Bronchus fibroblast of lung (primary cell): ENCODE results near the gene FLVCR2. TPM values are rescaled to one million over a fixed set of nuclear protein-coding genes. Genes with fewer than 3 reads are reported as not detected.

Experiments
- total RNA-seq: library from RNA; depleted of rRNA; stranded (reverse); fragments of >200 nt; gene quantifications from 2 replicates; pipeline ENCODE4 v1.2.3, GENCODE V29; 2015

The FLVCR2 gene
- 3.9 and 4.8 TPM in 2 replicates for total RNA-seq

GRCh38 chr14:75578102-75578785, at the start of gene FLVCR2:
Gene FLVCR2 (plus strand): TSS chr14:75578620. CDS start chr14:75578973, 353 bp downstream.

GRCh38 chr14:75660630-75661498, 82.4 kb downstream of the FLVCR2 start, which contains the start of the genes ERG28 and TTLL5:
Gene ERG28 (minus strand): TSS chr14:75660876. CDS start chr14:75657502, 3,374 bp downstream.
Gene TTLL5 (plus strand): TSS chr14:75661246. CDS start chr14:75663150, 1,904 bp downstream.

Other genes starting within 250 kb of the FLVCR2 start
- gene JDP2, start 150.6 kb upstream of the FLVCR2 start, total RNA-seq = 59.8 and 67.8 TPM in 2 replicates
- gene BATF, start 56.2 kb upstream of the FLVCR2 start, total RNA-seq = not detected in 2 replicates
- 31.7 and 33.0 TPM in 2 replicates for gene ERG28, start 82.3 kb downstream of the FLVCR2 start, total RNA-seq
- 17.1 and 18.5 TPM in 2 replicates for gene TTLL5, start 82.6 kb downstream of the FLVCR2 start, total RNA-seq